ENCODE measurements around the gene FAM185A. TPM values are rescaled to one million over a fixed set of nuclear protein-coding genes. Genes with fewer than 3 reads are reported as not detected.
A peak's percentile ranks its signal among the peaks of the same experiment; 100 is the strongest.
"Not testable (repeated sequence)": the region's sequence is repeated elsewhere in the genome, so short reads cannot be mapped to it uniquely, and the experiment has no call there.

FAM185A gene
- total RNA-seq, 1 experiment from 2014 or later, result 8.9 TPM

GRCh38 chr7:102778663-102779062 lies 29.9 kb downstream of the FAM185A start:
- POLR2A ChIA-PET; intact Hi-C loops (cut with micrococcal nuclease; ENCODE audit: unreplicated experiment); BruUV-seq (replicated peaks); H3K36me3 ChIP-seq (ENCODE audit: control insufficient read depth, insufficient read depth, low read length); H3K9me3 ChIP-seq (ENCODE audit: control insufficient read depth, insufficient read depth, low read depth, low read length); ATAC-seq; H3K4me3 ChIP-seq (ENCODE audit: low read depth in 2 of 2, low read length in 2 of 2); CTCF ChIA-PET; DNase-seq (ENCODE audit: low read depth, low spot score); H3K4me1 ChIP-seq (ENCODE audit: control insufficient read depth, insufficient read depth, low read length); in situ Hi-C loops (cut with HindIII; ENCODE audit: low pct_unique_long_range_greater_than_20kb, low sequenced_read_pairs); H3K27ac ChIP-seq (ENCODE audit: low read length); H3K27me3 ChIP-seq (ENCODE audit: control insufficient read depth, insufficient read depth, low read length): not testable (repeated sequence)

DNA sequence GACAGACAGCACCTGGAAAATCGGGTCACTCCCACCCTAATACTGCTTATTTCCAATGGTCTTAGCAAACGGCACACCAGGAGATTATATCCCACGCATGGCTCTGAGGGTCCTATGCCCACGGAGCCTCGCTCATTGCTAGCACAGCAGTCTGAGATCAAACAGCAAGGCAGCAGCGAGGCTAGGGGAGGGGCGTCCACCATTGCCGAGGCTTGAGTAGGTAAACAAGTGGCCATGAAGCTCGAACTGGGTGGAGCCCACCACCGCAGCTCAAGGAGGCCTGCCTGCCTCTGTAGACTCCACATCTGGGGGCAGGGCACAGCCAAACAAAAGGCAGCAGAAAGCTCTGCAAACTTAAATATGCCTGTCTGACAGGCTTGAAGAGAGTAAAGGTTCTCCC lies 32.1 kb downstream of the FAM185A start:
- ATAC-seq; DNase-seq (ENCODE audit: low read depth, low spot score); H3K4me3 ChIP-seq (ENCODE audit: low read depth in 2 of 2, low read length in 2 of 2); POLR2A ChIA-PET; H3K36me3 ChIP-seq (ENCODE audit: control insufficient read depth, insufficient read depth, low read length); H3K27me3 ChIP-seq (ENCODE audit: control insufficient read depth, insufficient read depth, low read length); in situ Hi-C loops (cut with HindIII; ENCODE audit: low pct_unique_long_range_greater_than_20kb, low sequenced_read_pairs); BruUV-seq (replicated peaks); H3K27ac ChIP-seq (ENCODE audit: low read length); intact Hi-C loops (cut with micrococcal nuclease; ENCODE audit: unreplicated experiment); H3K4me1 ChIP-seq (ENCODE audit: control insufficient read depth, insufficient read depth, low read length); CTCF ChIA-PET; H3K9me3 ChIP-seq (ENCODE audit: control insufficient read depth, insufficient read depth, low read depth, low read length): not testable (repeated sequence)

DNA sequence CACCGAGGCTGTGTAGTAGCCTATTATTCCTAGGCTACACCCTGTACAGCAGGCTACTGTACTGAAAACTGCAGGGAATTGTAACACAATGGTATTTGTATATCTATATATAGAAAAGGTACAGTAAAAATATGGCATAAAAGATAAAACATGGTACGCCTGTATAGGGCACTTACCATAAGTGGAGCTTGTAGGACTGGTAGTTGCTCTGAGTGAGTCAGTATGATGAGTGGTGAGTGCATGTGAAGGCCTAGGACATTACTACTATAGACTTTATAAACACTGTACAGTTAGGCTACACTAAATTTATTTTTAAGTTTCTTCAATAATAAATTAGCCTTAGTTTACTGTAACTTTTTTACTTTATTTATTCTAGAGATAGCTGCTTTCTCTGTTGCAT lies 40.0 kb downstream of the FAM185A start:
- H3K27me3 ChIP-seq (ENCODE audit: control insufficient read depth, insufficient read depth, low read length); CTCF ChIA-PET; H3K27ac ChIP-seq (ENCODE audit: low read length); in situ Hi-C loops (cut with HindIII; ENCODE audit: low pct_unique_long_range_greater_than_20kb, low sequenced_read_pairs); POLR2A ChIA-PET; H3K36me3 ChIP-seq (ENCODE audit: control insufficient read depth, insufficient read depth, low read length); ATAC-seq; DNase-seq (ENCODE audit: low read depth, low spot score); intact Hi-C loops (cut with micrococcal nuclease; ENCODE audit: unreplicated experiment); H3K4me1 ChIP-seq (ENCODE audit: control insufficient read depth, insufficient read depth, low read length); BruUV-seq (replicated peaks); H3K4me3 ChIP-seq (ENCODE audit: low read depth in 2 of 2, low read length in 2 of 2); H3K9me3 ChIP-seq (ENCODE audit: control insufficient read depth, insufficient read depth, low read depth, low read length): not testable (repeated sequence)

- H3K4me3 ChIP-seq (ENCODE audit: low read depth in 2 of 2, low read length in 2 of 2); H3K27me3 ChIP-seq (ENCODE audit: control insufficient read depth, insufficient read depth, low read length); CTCF ChIA-PET; H3K36me3 ChIP-seq (ENCODE audit: control insufficient read depth, insufficient read depth, low read length); BruUV-seq (replicated peaks); H3K4me1 ChIP-seq (ENCODE audit: control insufficient read depth, insufficient read depth, low read length); DNase-seq (ENCODE audit: low read depth, low spot score); H3K27ac ChIP-seq (ENCODE audit: low read length); intact Hi-C loops (cut with micrococcal nuclease; ENCODE audit: unreplicated experiment); POLR2A ChIA-PET; H3K9me3 ChIP-seq (ENCODE audit: control insufficient read depth, insufficient read depth, low read depth, low read length); in situ Hi-C loops (cut with HindIII; ENCODE audit: low pct_unique_long_range_greater_than_20kb, low sequenced_read_pairs): not testable (repeated sequence)
- ATAC-seq, result peak; percentile 38; the same call in 1 of the 2 replicates
Measured at GRCh38 chr7:102790364-102791100, 41.7 kb downstream of the FAM185A start.

DNA sequence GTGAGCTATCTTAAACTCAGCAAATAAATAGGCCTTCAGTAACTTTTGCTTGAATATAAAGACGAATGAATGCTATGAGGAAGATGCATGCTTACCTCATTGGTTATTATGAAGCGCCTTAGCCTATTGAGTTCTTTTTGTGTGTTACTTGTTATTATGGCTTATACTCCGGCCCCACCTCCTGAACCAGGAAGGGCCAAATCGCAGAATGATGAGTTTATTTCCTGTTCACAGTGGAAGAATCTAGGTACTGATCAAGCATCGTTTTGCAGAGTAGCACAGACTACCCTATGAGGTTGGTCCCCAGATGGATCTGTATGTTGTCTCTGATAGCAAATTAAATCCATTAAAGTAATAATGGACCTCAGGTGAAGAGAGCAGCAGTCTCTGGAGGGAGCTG lies 42.6 kb downstream of the FAM185A start:
- DNase-seq (ENCODE audit: low read depth, low spot score); BruUV-seq (replicated peaks); in situ Hi-C loops (cut with HindIII; ENCODE audit: low pct_unique_long_range_greater_than_20kb, low sequenced_read_pairs); ATAC-seq; CTCF ChIA-PET; H3K27ac ChIP-seq (ENCODE audit: low read length); POLR2A ChIA-PET; H3K4me3 ChIP-seq (ENCODE audit: low read depth in 2 of 2, low read length in 2 of 2); intact Hi-C loops (cut with micrococcal nuclease; ENCODE audit: unreplicated experiment); H3K36me3 ChIP-seq (ENCODE audit: control insufficient read depth, insufficient read depth, low read length); H3K4me1 ChIP-seq (ENCODE audit: control insufficient read depth, insufficient read depth, low read length); H3K9me3 ChIP-seq (ENCODE audit: control insufficient read depth, insufficient read depth, low read depth, low read length); H3K27me3 ChIP-seq (ENCODE audit: control insufficient read depth, insufficient read depth, low read length): not testable (repeated sequence)

DNA sequence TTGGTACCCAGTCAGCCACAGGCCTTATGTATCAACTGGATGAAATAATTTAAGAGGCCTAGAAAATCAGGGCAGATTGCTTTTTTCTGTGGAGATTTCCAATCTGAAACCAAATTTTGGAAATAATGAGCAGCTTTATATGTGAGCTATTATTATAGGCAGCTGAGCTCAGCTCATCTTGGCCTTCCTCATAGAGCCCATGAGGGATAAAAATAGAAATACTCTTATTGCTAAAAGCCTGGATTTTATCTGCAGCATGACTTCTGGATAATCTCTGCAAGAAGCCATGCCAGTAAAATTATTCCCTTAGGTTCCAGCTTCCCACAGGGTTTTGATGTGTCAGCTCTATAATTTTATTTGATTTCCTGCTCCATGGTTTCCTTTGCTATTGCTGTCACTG lies 43.0 kb downstream of the FAM185A start:
- POLR2A ChIA-PET; H3K27me3 ChIP-seq (ENCODE audit: control insufficient read depth, insufficient read depth, low read length); H3K9me3 ChIP-seq (ENCODE audit: control insufficient read depth, insufficient read depth, low read depth, low read length); intact Hi-C loops (cut with micrococcal nuclease; ENCODE audit: unreplicated experiment); in situ Hi-C loops (cut with HindIII; ENCODE audit: low pct_unique_long_range_greater_than_20kb, low sequenced_read_pairs); DNase-seq (ENCODE audit: low read depth, low spot score); H3K36me3 ChIP-seq (ENCODE audit: control insufficient read depth, insufficient read depth, low read length); BruUV-seq (replicated peaks); CTCF ChIA-PET; H3K27ac ChIP-seq (ENCODE audit: low read length); ATAC-seq; H3K4me1 ChIP-seq (ENCODE audit: control insufficient read depth, insufficient read depth, low read length); H3K4me3 ChIP-seq (ENCODE audit: low read depth in 2 of 2, low read length in 2 of 2): not testable (repeated sequence)

- H3K4me1 ChIP-seq (ENCODE audit: control insufficient read depth, insufficient read depth, low read length); CTCF ChIA-PET; in situ Hi-C loops (cut with HindIII; ENCODE audit: low pct_unique_long_range_greater_than_20kb, low sequenced_read_pairs); intact Hi-C loops (cut with micrococcal nuclease; ENCODE audit: unreplicated experiment); H3K4me3 ChIP-seq (ENCODE audit: low read depth in 2 of 2, low read length in 2 of 2); DNase-seq (ENCODE audit: low read depth, low spot score); ATAC-seq; H3K27ac ChIP-seq (ENCODE audit: low read length); H3K9me3 ChIP-seq (ENCODE audit: control insufficient read depth, insufficient read depth, low read depth, low read length); H3K27me3 ChIP-seq (ENCODE audit: control insufficient read depth, insufficient read depth, low read length); BruUV-seq (replicated peaks); H3K36me3 ChIP-seq (ENCODE audit: control insufficient read depth, insufficient read depth, low read length); POLR2A ChIA-PET: not testable (repeated sequence)
Measured at GRCh38 chr7:102794567-102794966, 45.8 kb downstream of the FAM185A start.

All from Panc1 (cell line).